GM10248 (cell line): ENCODE data around the gene CDC42BPB.

Source experiments
- CTCF ChIA-PET: fragments of 300-600 bp; sonication (Branson Sonifier 250); formaldehyde crosslinking; extraction: SDS; loops from one replicate; lab custom pipeline; 2021; ENCODE audit warnings: antibody characterized with exemption; lab: Yijun Ruan, JAX
- POLR2A ChIA-PET: fragments of 350-650 bp; sonication (Branson Sonifier 250); formaldehyde crosslinking; extraction: SDS; loops from one replicate; lab custom pipeline; 2020; ENCODE audit warnings: antibody characterized with exemption; lab: Yijun Ruan, JAX
- DNase-seq: peaks from one replicate; pipeline ENCODE4 v3.0.0; 2012; ENCODE audit errors: extremely low spot score
- CTCF ChIP-seq: IDR thresholded peaks from 2 replicates; pipeline ENCODE4 v1.5.1; 2012; ENCODE audit warnings: mild to moderate bottlenecking, low read depth; ENCODE audit errors: extremely low read depth, missing control alignments, control extremely low read depth

CDC42BPB gene

GRCh38 chr14:102944448-102945330, 112.7 kb downstream of the CDC42BPB start:
- no peak for TF ChIP-seq CTCF
- no peak for DNase-seq
- CTCF ChIA-PET: interaction anchor here (1.2 to 1.7 kb wide), 2 partner anchors 10 to 12 kb away, joined by 3 to 4 read pairs; no protein-coding TSS in a partner anchor
- POLR2A ChIA-PET: no interaction called here

GRCh38 chr14:102943979-102944378, 113.4 kb downstream of the CDC42BPB start:
- DNase-seq: no peak
- ChIA-PET CTCF (interaction anchor here (1.7 kb wide), 1 partner anchor 9 kb away, joined by 4 read pairs; no protein-coding TSS in a partner anchor), POLR2A (no interaction called here)
- no peak for TF ChIP-seq CTCF

GRCh38 chr14:102943454-102943853, 113.9 kb downstream of the CDC42BPB start:
- POLR2A ChIA-PET: no interaction called here
- CTCF ChIA-PET: interaction anchor here (0.9 to 1.7 kb wide), 2 partner anchors 9 to 162 kb away, joined by 3 to 4 read pairs; no protein-coding TSS in a partner anchor
- no peak for DNase-seq
- no peak for TF ChIP-seq CTCF

GRCh38 chr14:102942069-102942468, 115.3 kb downstream of the CDC42BPB start:
- no peak for DNase-seq
- POLR2A ChIA-PET: no interaction called here
- CTCF ChIA-PET: no interaction called here
- TF ChIP-seq CTCF: no peak

- no peak for DNase-seq
- POLR2A ChIA-PET: no interaction called here
- TF ChIP-seq CTCF: no peak
- CTCF ChIA-PET: interaction anchor here (1.0 kb wide), 1 partner anchor 46 kb away, joined by 3 read pairs; no protein-coding TSS in a partner anchor
Observed at GRCh38 chr14:102941419-102942011, 115.8 kb downstream of the CDC42BPB start.

- no peak for DNase-seq
- no peak for TF ChIP-seq CTCF
- ChIA-PET CTCF (interaction anchor here (1.0 kb wide), 1 partner anchor 46 kb away, joined by 3 read pairs; no protein-coding TSS in a partner anchor), POLR2A (interaction anchor here (0.6 kb wide), 1 partner anchor 868 kb away, joined by 7 read pairs; no protein-coding TSS in a partner anchor)
Observed at GRCh38 chr14:102940729-102941362, 116.5 kb downstream of the CDC42BPB start.
